22Rv1 (cell line): ENCODE measurements around the gene TNFAIP8.

ENCODE experiments used
- CTCF ChIP-seq: fragments of 450-650 bp; IDR thresholded peaks from 2 replicates; pipeline ENCODE4 v1.5.1; 2017; ENCODE audit warnings: mild to moderate bottlenecking
- ZFX ChIP-seq: fragments of 450-650 bp; IDR thresholded peaks from 2 replicates; pipeline ENCODE4 v1.6.1; 2017; ENCODE audit warnings: antibody characterized with exemption, borderline replicate concordance

- TF ChIP-seq CTCF: no peak
- no peak for TF ChIP-seq ZFX
Observed at GRCh38 chr5:119427060-119427459, 71.2 kb downstream of the TNFAIP8 start.
